Measurements from ENCODE around the gene MYO1F. TPM values are rescaled to one million over a fixed set of nuclear protein-coding genes. Genes with fewer than 3 reads are reported as not detected.

Gene MYO1F
- polyA plus RNA-seq, 2 of the 4 experiments (the other 2 are of a cell fraction), result 0.23 to 0.37 TPM

- peak overlapping the region; percentile 76 for H3K4me2 ChIP-seq
- peaks cover 54% of the 10 kb centered on the region for H3K4me1 ChIP-seq
- H3K4me3 ChIP-seq, result peak overlapping the region; percentile 58
- no peak for TF ChIP-seq HES2 (IDR thresholded peaks at IDR 0.05)
- TF ChIP-seq HOXB5 (CRISPR knock-in tag; IDR thresholded peaks at IDR 0.05), result no peak
- WGBS (ENCODE audit: missing lambda C conversion rate), result no CpG with 5 or more reads among the region's 9 CpGs
- no peak for DNase-seq (ENCODE audit: low read depth in 1 of 2, low spot score in 1 of 2)
- H3K27ac ChIP-seq, result peak overlapping the region; percentile 98 to 99
- no peak for FAIRE-seq
- ChIA-PET POLR2A (interaction anchor here (1.3 to 1.5 kb wide), 3 partner anchors 12 to 465 kb away, joined by 3 to 6 read pairs (median 4); partner anchors contain the start of gene ZNF414), CTCF (interaction anchor here (2.5 to 6.3 kb wide), 2 partner anchors 17 to 31 kb away, joined by 13 to 32 read pairs; no protein-coding TSS in a partner anchor)
- H3K9me3 ChIP-seq, result no peaks in the 10 kb centered on the region
- ATAC-seq, result no peak
Observed at GRCh38 chr19:8610936-8611300, 33.7 kb upstream of the MYO1F start.

- Histone ChIP-seq H3K4me3 (peak within 1 kb of the TSS; percentile 58), H3K9me3 (peaks cover 5% of the 10 kb centered on the region), H3K27ac (peak within 1 kb of the TSS; percentile 98 to 99), H3K4me1 (peaks cover 50% of the 10 kb centered on the region), H3K4me2 (peak within 1 kb of the TSS; percentile 76)
- ATAC-seq (0 out of 6 replicates have a peak, but pooled peaks of 1 of the 2 experiments have one; percentile 14), FAIRE-seq (no peak), DNase-seq (ENCODE audit: low read depth in 1 of 2, low spot score in 1 of 2) (no peak)
- POLR2A ChIA-PET, result no interaction called here
- WGBS (ENCODE audit: missing lambda C conversion rate), result 1% methylated on average over 14 of the region's 74 CpGs
- peak; percentile 32; the same call in 1 of the 2 replicates for TF ChIP-seq TFCP2L1 (CRISPR knock-in tag; IDR thresholded peaks at IDR 0.05)
- no peak for TF ChIP-seq CEBPB (IDR thresholded peaks at IDR 0.05)
- TF ChIP-seq MAX (IDR thresholded peaks at IDR 0.05), result peak; percentile 45; the same call in 1 of the 2 replicates
- CTCF ChIA-PET, result no interaction called here
Observed at GRCh38 chr19:8610041-8610935, 33.0 kb upstream of the MYO1F start, which contains the start of gene ADAMTS10. ADAMTS10 (minus strand) TSS chr19:8610715; CDS start chr19:8605710, 5,005 bp downstream.

DNA sequence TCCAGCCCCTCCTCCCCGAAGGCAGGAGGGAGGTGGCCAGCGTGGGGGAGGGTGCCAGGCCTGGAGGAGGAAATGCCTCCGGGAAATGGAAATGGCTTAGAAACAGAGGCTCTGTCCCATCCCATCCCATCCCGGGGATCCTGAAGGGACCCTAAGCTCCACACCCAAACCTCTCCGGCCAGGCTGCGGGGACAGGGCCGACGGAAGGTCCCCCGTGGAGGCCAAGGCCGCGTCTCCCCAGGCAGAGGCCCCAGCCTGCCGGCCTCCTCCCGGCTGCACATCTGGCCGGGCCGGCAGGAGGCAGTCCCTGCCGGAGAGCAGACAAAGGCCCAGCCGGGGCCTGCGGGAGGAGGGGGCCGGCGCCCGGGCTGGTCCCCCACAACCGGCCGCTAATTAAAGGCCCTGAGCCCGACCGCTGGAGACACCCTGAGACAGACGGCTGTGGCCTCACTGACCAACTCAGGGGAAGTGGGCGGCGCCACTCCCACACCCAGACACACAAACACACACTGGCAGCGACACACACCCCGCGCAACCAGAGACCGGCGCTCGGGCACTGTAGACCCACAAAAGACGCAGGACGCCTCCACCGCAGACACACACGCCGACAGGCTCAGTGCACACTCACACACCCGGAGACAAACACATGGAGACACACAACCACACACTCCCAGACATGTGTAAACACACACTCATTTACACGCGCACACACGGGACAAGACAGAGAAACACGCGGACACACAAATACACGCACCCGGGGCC lies 32.2 kb upstream of the MYO1F start:
- FAIRE-seq (no peak), DNase-seq (ENCODE audit: low read depth in 1 of 2, low spot score in 1 of 2) (peak; percentile 44 to 91), ATAC-seq (peak; percentile 72)
- POLR2A ChIA-PET, result no interaction called here
- Histone ChIP-seq H3K27ac (peak overlapping the region; percentile 98 to 99), H3K4me2 (peak overlapping the region; percentile 76), H3K4me3 (peak overlapping the region; percentile 58), H3K4me1 (peaks cover 45% of the 10 kb centered on the region), H3K9me3 (peaks cover 13% of the 10 kb centered on the region)
- 2% methylated on average over 13 of the region's 47 CpGs for WGBS (ENCODE audit: missing lambda C conversion rate)
- CTCF ChIA-PET, result interaction anchor here (0.9 kb wide), 2 partner anchors 18 to 30 kb away, joined by 3 to 5 read pairs; no protein-coding TSS in a partner anchor
- TF ChIP-seq HMGXB4 (CRISPR knock-in tag; IDR thresholded peaks at IDR 0.05; ENCODE audit: borderline replicate concordance) (no peak), PBX3 (IDR thresholded peaks at IDR 0.05) (no peak), MAFK (IDR thresholded peaks at IDR 0.05; ENCODE audit: partially characterized antibody) (no peak), MAX (IDR thresholded peaks at IDR 0.05) (peak; percentile 3), EHMT2 (IDR thresholded peaks at IDR 0.05; ENCODE audit: low read depth) (no peak), HOXB13 (CRISPR knock-in tag; IDR thresholded peaks at IDR 0.05; ENCODE audit: low read depth) (0 out of 2 replicates have a peak, but pooled peaks have one; percentile 25), SREBF2 (IDR thresholded peaks at IDR 0.05) (no peak), MAZ (IDR thresholded peaks at IDR 0.05; ENCODE audit: borderline replicate concordance, low read depth, low read length) (no peak), RCOR1 (IDR thresholded peaks at IDR 0.05; ENCODE audit: low read depth, low read length) (no peak), EP300 (IDR thresholded peaks at IDR 0.05) (no peak), EHF (CRISPR knock-in tag; IDR thresholded peaks at IDR 0.05) (no peak), RFX5 (IDR thresholded peaks at IDR 0.05) (no peak), NPAS2 (CRISPR knock-in tag; IDR thresholded peaks at IDR 0.05; ENCODE audit: borderline replicate concordance) (no peak), CHD2 (IDR thresholded peaks at IDR 0.05; ENCODE audit: low read length, partially characterized antibody) (no peak), ZC3H11A (IDR thresholded peaks at IDR 0.05) (no peak), KDM1A (IDR thresholded peaks at IDR 0.05; ENCODE audit: low read depth) (no peak), FOSB (CRISPR knock-in tag; IDR thresholded peaks at IDR 0.05) (no peak)
- TF ChIP-seq, protein P1, sequence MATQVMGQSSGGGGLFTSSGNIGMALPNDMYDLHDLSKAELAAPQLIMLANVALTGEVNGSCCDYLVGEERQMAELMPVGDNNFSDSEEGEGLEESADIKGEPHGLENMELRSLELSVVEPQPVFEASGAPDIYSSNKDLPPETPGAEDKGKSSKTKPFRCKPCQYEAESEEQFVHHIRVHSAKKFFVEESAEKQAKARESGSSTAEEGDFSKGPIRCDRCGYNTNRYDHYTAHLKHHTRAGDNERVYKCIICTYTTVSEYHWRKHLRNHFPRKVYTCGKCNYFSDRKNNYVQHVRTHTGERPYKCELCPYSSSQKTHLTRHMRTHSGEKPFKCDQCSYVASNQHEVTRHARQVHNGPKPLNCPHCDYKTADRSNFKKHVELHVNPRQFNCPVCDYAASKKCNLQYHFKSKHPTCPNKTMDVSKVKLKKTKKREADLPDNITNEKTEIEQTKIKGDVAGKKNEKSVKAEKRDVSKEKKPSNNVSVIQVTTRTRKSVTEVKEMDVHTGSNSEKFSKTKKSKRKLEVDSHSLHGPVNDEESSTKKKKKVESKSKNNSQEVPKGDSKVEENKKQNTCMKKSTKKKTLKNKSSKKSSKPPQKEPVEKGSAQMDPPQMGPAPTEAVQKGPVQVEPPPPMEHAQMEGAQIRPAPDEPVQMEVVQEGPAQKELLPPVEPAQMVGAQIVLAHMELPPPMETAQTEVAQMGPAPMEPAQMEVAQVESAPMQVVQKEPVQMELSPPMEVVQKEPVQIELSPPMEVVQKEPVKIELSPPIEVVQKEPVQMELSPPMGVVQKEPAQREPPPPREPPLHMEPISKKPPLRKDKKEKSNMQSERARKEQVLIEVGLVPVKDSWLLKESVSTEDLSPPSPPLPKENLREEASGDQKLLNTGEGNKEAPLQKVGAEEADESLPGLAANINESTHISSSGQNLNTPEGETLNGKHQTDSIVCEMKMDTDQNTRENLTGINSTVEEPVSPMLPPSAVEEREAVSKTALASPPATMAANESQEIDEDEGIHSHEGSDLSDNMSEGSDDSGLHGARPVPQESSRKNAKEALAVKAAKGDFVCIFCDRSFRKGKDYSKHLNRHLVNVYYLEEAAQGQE (IDR thresholded peaks at IDR 0.05), result no peak

All from A549 (cell line).